Natural killer cell (primary cell): ENCODE results near the gene TMEM138. TPM values are rescaled to one million over a fixed set of nuclear protein-coding genes. Genes with fewer than 3 reads are reported as not detected.

Experiments used
- ATAC-seq, 3 donors: fragments of 150-1000 bp in 2 of 3; fragments of 200-7000 bp in 1 of 3; cut with Tn5 transposase; 1 replicate in 1 of 3; 2 replicates in 2 of 3; pipeline ENCODE4 v1.10.0; 2021; ENCODE audit warnings: mild to moderate bottlenecking in 2 of 3, moderate library complexity in 2 of 3
- DNase-seq, 2 donors: peaks; one replicate each; pipeline versions ENCODE4 v3.0.0 to v3.0.0-alpha.2; 2013 to 2021; ENCODE audit warnings: mixed read lengths in 1 of 2
- H3K27ac ChIP-seq: one replicate; pipeline ENCODE4 v1.5.1; 2013; ENCODE audit warnings: mild to moderate bottlenecking, low read length
- H3K27me3 ChIP-seq: one replicate; pipeline ENCODE4 v1.6.1; 2013; ENCODE audit warnings: low read length; ENCODE audit not compliant: control insufficient read depth, insufficient read depth
- H3K36me3 ChIP-seq: one replicate; pipeline ENCODE4 v1.6.1; 2013; ENCODE audit warnings: low read length; ENCODE audit not compliant: control insufficient read depth, insufficient read depth
- H3K4me1 ChIP-seq: one replicate; pipeline ENCODE4 v1.6.1; 2013; ENCODE audit warnings: low read length; ENCODE audit not compliant: control insufficient read depth, insufficient read depth
- H3K4me3 ChIP-seq: one replicate; pipeline ENCODE4 v1.5.1; 2013; ENCODE audit warnings: low read length
- H3K9me3 ChIP-seq: one replicate; pipeline ENCODE4 v1.6.1; 2013; ENCODE audit warnings: low read length; ENCODE audit not compliant: control insufficient read depth, insufficient read depth
- H3K27ac Mint-ChIP-seq, 2 donors: one replicate each; pipeline ENCODE4 v1.8.0; 2022; ENCODE audit warnings: mild to moderate bottlenecking in 2 of 2, mixed read lengths in 2 of 2, moderate library complexity in 1 of 2
- H3K27me3 Mint-ChIP-seq, 2 donors: one replicate each; pipeline ENCODE4 v1.8.0; 2022; ENCODE audit warnings: low read depth in 2 of 2, mixed read lengths in 2 of 2
- H3K36me3 Mint-ChIP-seq: one replicate; pipeline ENCODE4 v1.8.0; 2022; ENCODE audit warnings: mixed read lengths
- H3K4me1 Mint-ChIP-seq, 2 donors: one replicate each; pipeline ENCODE4 v1.8.0; 2022; ENCODE audit warnings: mixed read lengths in 2 of 2
- H3K4me3 Mint-ChIP-seq: one replicate; pipeline ENCODE4 v1.8.0; 2022; ENCODE audit warnings: mild to moderate bottlenecking, moderate library complexity, mixed read lengths
- H3K9me3 Mint-ChIP-seq, 2 donors: one replicate each; pipeline ENCODE4 v1.8.0; 2022; ENCODE audit warnings: mixed read lengths in 2 of 2
- WGBS: methylation state at CpG from one replicate; pipeline ENCODE4 v1.1.7; 2013; ENCODE audit warnings: missing lambda C conversion rate; ENCODE audit not compliant: insufficient coverage; 5-methylcytosine and 5-hydroxymethylcytosine counted together
- intact Hi-C: fragments of 100-400 bp; cut with micrococcal nuclease; formaldehyde crosslinking; loops from one replicate; pipeline ENCODE4 v1.14.2; 2022
- total RNA-seq, 4 donors: library from RNA; stranded (reverse); fragments of 120-200 nt in 1 of 4; gene quantifications; one replicate each; pipeline versions ENCODE4 v1.2.3 to v1.2.4, GENCODE V29; 2013 to 2022
- TF ChIP-seq, protein P1 (sequence below): fragments of 200-600 bp; IDR thresholded peaks from one replicate; pipeline ENCODE4 v1.8.0; 2022; ENCODE audit warnings: antibody characterized with exemption

The TMEM138 gene
- total RNA-seq, 3 donors from 2014 or later (not counting 1 experiment from before 2014, with no cell fraction given): 63.8 to 75.9 (median 66.5) TPM

- intact Hi-C loops: no loop called here
- TF ChIP-seq, protein P1, sequence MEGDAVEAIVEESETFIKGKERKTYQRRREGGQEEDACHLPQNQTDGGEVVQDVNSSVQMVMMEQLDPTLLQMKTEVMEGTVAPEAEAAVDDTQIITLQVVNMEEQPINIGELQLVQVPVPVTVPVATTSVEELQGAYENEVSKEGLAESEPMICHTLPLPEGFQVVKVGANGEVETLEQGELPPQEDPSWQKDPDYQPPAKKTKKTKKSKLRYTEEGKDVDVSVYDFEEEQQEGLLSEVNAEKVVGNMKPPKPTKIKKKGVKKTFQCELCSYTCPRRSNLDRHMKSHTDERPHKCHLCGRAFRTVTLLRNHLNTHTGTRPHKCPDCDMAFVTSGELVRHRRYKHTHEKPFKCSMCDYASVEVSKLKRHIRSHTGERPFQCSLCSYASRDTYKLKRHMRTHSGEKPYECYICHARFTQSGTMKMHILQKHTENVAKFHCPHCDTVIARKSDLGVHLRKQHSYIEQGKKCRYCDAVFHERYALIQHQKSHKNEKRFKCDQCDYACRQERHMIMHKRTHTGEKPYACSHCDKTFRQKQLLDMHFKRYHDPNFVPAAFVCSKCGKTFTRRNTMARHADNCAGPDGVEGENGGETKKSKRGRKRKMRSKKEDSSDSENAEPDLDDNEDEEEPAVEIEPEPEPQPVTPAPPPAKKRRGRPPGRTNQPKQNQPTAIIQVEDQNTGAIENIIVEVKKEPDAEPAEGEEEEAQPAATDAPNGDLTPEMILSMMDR: no peak
- no peak for DNase-seq
- no peaks in the 10 kb centered on the region for H3K36me3 Mint-ChIP-seq
- no peak for ATAC-seq
- H3K36me3 ChIP-seq: peaks cover 48% of the 10 kb centered on the region
- H3K27ac Mint-ChIP-seq: no peak overlapping the region
- H3K27ac ChIP-seq: no peak overlapping the region
- no peak overlapping the region for H3K4me3 Mint-ChIP-seq
- H3K4me1 Mint-ChIP-seq: peaks cover 0 to 10% of the 10 kb centered on the region in 2 donors
- no peaks in the 10 kb centered on the region for H3K9me3 Mint-ChIP-seq
- no peaks in the 10 kb centered on the region for H3K9me3 ChIP-seq
- no peaks in the 10 kb centered on the region for H3K4me1 ChIP-seq
- no peaks in the 10 kb centered on the region for H3K27me3 ChIP-seq
- H3K4me3 ChIP-seq: no peak overlapping the region
- H3K27me3 Mint-ChIP-seq: no peaks in the 10 kb centered on the region
- WGBS: 93% methylated on average over 8 of the region's 8 CpGs
Observed at GRCh38 chr11:61350803-61351202, 11.4 kb upstream of the TMEM138 start.

DNA sequence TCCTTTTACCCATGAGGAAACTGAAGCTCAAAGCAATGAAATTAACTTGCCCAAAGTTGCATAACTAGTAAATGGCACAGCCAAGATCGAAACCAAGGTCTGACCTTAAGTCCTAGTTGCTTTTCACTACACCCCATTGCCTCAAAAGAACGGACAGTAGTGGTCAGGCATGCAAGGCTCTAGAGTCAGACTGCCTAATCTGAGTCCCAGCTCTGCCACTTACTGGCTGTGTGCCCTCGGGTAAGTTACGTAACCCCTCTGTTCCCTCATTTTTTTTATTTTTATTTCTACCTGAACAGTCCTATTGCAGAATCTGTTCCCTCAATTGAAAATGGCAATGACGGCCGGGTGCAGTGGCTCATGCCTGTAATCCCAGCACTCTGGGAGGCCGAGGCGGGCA is 10.1 kb upstream of the TMEM138 start:
- 85% methylated on average over 8 of the region's 8 CpGs for WGBS
- H3K27me3 ChIP-seq: no peaks in the 10 kb centered on the region
- no peaks in the 10 kb centered on the region for H3K9me3 Mint-ChIP-seq
- no peak overlapping the region for H3K27ac ChIP-seq
- peaks cover 48% of the 10 kb centered on the region for H3K36me3 ChIP-seq
- no peaks in the 10 kb centered on the region for H3K27me3 Mint-ChIP-seq
- no peaks in the 10 kb centered on the region for H3K36me3 Mint-ChIP-seq
- H3K9me3 ChIP-seq: no peaks in the 10 kb centered on the region
- no peak overlapping the region for H3K4me3 ChIP-seq
- peaks cover 6% of the 10 kb centered on the region for H3K4me1 ChIP-seq
- H3K4me1 Mint-ChIP-seq: peaks cover 0 to 10% of the 10 kb centered on the region in 2 donors
- TF ChIP-seq, protein P1: no peak
- DNase-seq (no peak), ATAC-seq (no peak)
- intact Hi-C loops: no loop called here
- H3K27ac Mint-ChIP-seq: no peak overlapping the region
- no peak overlapping the region for H3K4me3 Mint-ChIP-seq

DNA sequence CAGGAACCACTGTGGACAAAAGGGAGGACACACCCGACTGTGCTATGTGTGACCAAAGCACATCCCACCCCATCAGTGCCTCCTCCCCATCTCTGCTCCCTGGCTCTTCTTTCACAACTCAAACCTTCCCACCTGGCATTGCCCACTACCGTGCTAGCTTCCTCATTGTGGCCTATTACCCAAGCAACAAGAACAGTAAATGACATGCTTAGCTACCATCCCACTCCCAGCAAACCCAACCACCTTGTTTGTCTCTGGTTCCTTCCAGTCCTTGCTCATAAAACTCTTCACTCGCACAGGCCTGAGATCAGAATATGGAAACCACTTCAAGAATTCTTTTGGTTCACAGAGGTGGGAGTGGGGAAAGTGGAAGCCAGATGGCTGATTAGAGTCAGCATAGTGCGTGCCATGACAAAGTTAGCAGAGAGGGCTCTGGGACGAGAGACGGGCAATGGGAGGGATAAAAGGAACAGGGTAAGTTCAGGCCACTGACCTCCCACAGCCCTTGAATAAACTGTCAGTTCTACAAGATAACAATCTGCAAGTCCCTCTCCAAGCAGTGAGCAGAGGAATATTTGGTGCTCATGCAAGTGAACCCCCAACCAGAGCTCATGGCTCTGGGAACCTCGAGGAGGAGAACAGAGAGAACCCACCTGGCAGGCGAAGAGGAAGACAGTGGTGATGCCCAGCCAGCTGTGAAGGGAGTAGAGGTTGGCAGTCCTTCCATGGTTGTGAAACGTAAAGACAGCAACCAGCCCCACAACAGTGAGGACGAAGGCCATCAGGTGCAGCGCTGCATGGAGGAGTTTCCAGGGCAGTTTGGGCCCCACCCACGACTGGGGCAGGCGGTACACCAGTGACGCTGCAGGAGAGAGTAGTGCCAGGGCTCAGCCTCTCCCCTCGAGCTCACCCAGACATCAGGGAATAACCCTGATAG is 8.8 kb upstream of the TMEM138 start:
- H3K36me3 Mint-ChIP-seq: no peaks in the 10 kb centered on the region
- TF ChIP-seq, protein P1: no peak
- no peaks in the 10 kb centered on the region for H3K9me3 Mint-ChIP-seq
- Histone ChIP-seq H3K27me3 (no peaks in the 10 kb centered on the region), H3K36me3 (peaks cover 43% of the 10 kb centered on the region), H3K4me3 (no peak overlapping the region), H3K27ac (no peak overlapping the region), H3K9me3 (no peaks in the 10 kb centered on the region), H3K4me1 (peaks cover 17% of the 10 kb centered on the region)
- intact Hi-C loops: no loop called here
- H3K4me3 Mint-ChIP-seq: no peak overlapping the region
- peak overlapping the region in 1 of 2 donors; percentile 33 for H3K27ac Mint-ChIP-seq
- H3K4me1 Mint-ChIP-seq: peaks cover 0 to 10% of the 10 kb centered on the region in 2 donors
- ATAC-seq: no peak
- 73% methylated on average over 15 of the region's 15 CpGs for WGBS
- DNase-seq: no peak
- H3K27me3 Mint-ChIP-seq: no peaks in the 10 kb centered on the region
